H1 (cell line): ENCODE measurements around the gene AGPS. TPM values are rescaled to one million over a fixed set of nuclear protein-coding genes. Genes with fewer than 3 reads are reported as not detected.

Experiments
- CBX5 ChIP-seq: fragments of 300-800, 300-1000 bp; sonication (generic); IDR thresholded peaks from 2 replicates; pipeline ENCODE4 v1.7.1; 2016; ENCODE audit warnings: antibody characterized with exemption, low read length, low read depth
- RAD21 ChIP-seq, 2 experiments: IDR thresholded peaks in 1 of 2; conservative IDR thresholded peaks in 1 of 2; 2 replicates each; pipeline ENCODE4 v1.6.1; 2011; ENCODE audit warnings: low read depth in 2 of 2, low read length in 2 of 2, improper control_type of control experiment in 1 of 2, inconsistent platforms in 1 of 2, mild to moderate bottlenecking in 1 of 2, moderate library complexity in 1 of 2
- SP2 ChIP-seq: IDR thresholded peaks from 2 replicates; pipeline ENCODE4 v1.6.1; 2012; ENCODE audit warnings: mild to moderate bottlenecking, low read length, inconsistent platforms
- polyA plus RNA-seq, 7 experiments: library from polyadenylated mRNA; depleted of rRNA in 3 of 7; stranded (reverse) in 5 of 7; unstranded in 2 of 7; fragments of >200 nt in 5 of 7; fragments of 200-250 nt in 2 of 7; gene quantifications; 1 replicate in 5 of 7; 2 replicates in 1 of 7; 4 replicates in 1 of 7; pipeline versions ENCODE4 v1.2.1 to v1.2.3, GENCODE V29; 2011 to 2013; ENCODE audit warnings: missing spikeins in 2 of 7, mixed read lengths in 2 of 7
- total RNA-seq: library from RNA; stranded (reverse); fragmentation: NEBNext Ultra II Directional; extraction: Animal tissue kit (Norgen Biotek cat#: 25700); gene quantifications from 2 replicates; pipeline ENCODE4 v1.2.1, GENCODE V29; 2021

Gene AGPS
- total and polyA plus RNA-seq, 2 of the 8 experiments (the other 6 are each of a cell fraction or from before 2014, with no cell fraction given): 7.3 to 57.8 TPM

GRCh38 chr2:177474301-177474700 lies 81.7 kb downstream of the AGPS start (continued):
- TF ChIP-seq RAD21 (IDR thresholded peaks at IDR 0.05 in 1 of 2, conservative IDR thresholded peaks at IDR 0.05 in 1 of 2; ENCODE audit: low read depth in 2 of 2, low read length in 2 of 2) (no peak), SP2 (no peak), CBX5 (no peak)
